ENCODE data around the gene CHRNA1. TPM values are rescaled to one million over a fixed set of nuclear protein-coding genes. Genes with fewer than 3 reads are reported as not detected.

CHRNA1 gene
- total RNA-seq, 1 experiment from 2014 or later, result not detected

GRCh38 chr2:174750923-174751441, 13.3 kb downstream of the CHRNA1 start:
- BruUV-seq (replicated peaks), result no TSS peak
- CTCF ChIA-PET, result interaction anchor here (0.7 to 3.8 kb wide), 2 partner anchors 21 to 1028 kb away, joined by 3 to 22 read pairs; no protein-coding TSS in a partner anchor
- POLR2A ChIA-PET, result no interaction called here
- Mint-ChIP-seq H3K36me3 (ENCODE audit: insufficient read depth, unreplicated experiment) (no peaks in the 10 kb centered on the region), H3K27ac (ENCODE audit: low read depth, unreplicated experiment) (no peak overlapping the region), H3K4me3 (ENCODE audit: unreplicated experiment) (no peak overlapping the region), H3K4me1 (ENCODE audit: insufficient read depth, unreplicated experiment) (peaks cover 5% of the 10 kb centered on the region), H3K27me3 (ENCODE audit: insufficient read depth, unreplicated experiment) (no peaks in the 10 kb centered on the region), H3K9me3 (ENCODE audit: unreplicated experiment) (no peaks in the 10 kb centered on the region)
- no peak for DNase-seq (ENCODE audit: unreplicated experiment)
- intact Hi-C loops (cut with micrococcal nuclease), result no loop called here
- TF ChIP-seq CTCF (IDR thresholded peaks at IDR 0.05; ENCODE audit: unreplicated experiment), result no peak

- H3K27ac Mint-ChIP-seq (ENCODE audit: low read depth, unreplicated experiment), result no peak overlapping the region
- intact Hi-C loops (cut with micrococcal nuclease), result loop anchor here (1.0 to 2.0 kb wide), 2 partner anchors 49 to 236 kb away; no protein-coding TSS in a partner anchor
- ChIA-PET CTCF (interaction anchor here (0.7 to 3.8 kb wide), 29 partner anchors 7 to 649 kb away, joined by 3 to 29 read pairs (median 4); partner anchors contain the start of gene CHRNA1), POLR2A (no interaction called here)
- H3K9me3 Mint-ChIP-seq (ENCODE audit: unreplicated experiment), result no peaks in the 10 kb centered on the region
- TF ChIP-seq CTCF (IDR thresholded peaks at IDR 0.05; ENCODE audit: unreplicated experiment), result no peak
- peaks cover 5% of the 10 kb centered on the region for H3K4me1 Mint-ChIP-seq (ENCODE audit: insufficient read depth, unreplicated experiment)
- H3K4me3 Mint-ChIP-seq (ENCODE audit: unreplicated experiment), result no peak overlapping the region
- H3K27me3 Mint-ChIP-seq (ENCODE audit: insufficient read depth, unreplicated experiment), result no peaks in the 10 kb centered on the region
- no peaks in the 10 kb centered on the region for H3K36me3 Mint-ChIP-seq (ENCODE audit: insufficient read depth, unreplicated experiment)
- BruUV-seq (replicated peaks), result no TSS peak
- no peak for DNase-seq (ENCODE audit: unreplicated experiment)
Observed at GRCh38 chr2:174749793-174750192, 14.5 kb downstream of the CHRNA1 start.

- H3K4me3 Mint-ChIP-seq (ENCODE audit: unreplicated experiment), result no peak overlapping the region
Observed at GRCh38 chr2:174748948-174749347, 15.3 kb downstream of the CHRNA1 start.

GRCh38 chr2:174745142-174745541, 19.1 kb downstream of the CHRNA1 start:
- Mint-ChIP-seq H3K27ac (ENCODE audit: low read depth, unreplicated experiment) (no peak overlapping the region), H3K27me3 (ENCODE audit: insufficient read depth, unreplicated experiment) (no peaks in the 10 kb centered on the region), H3K9me3 (ENCODE audit: unreplicated experiment) (no peaks in the 10 kb centered on the region), H3K36me3 (ENCODE audit: insufficient read depth, unreplicated experiment) (peaks cover 6% of the 10 kb centered on the region), H3K4me3 (ENCODE audit: unreplicated experiment) (no peak overlapping the region), H3K4me1 (ENCODE audit: insufficient read depth, unreplicated experiment) (peaks cover 5% of the 10 kb centered on the region)
- POLR2A ChIA-PET, result no interaction called here
- DNase-seq (ENCODE audit: unreplicated experiment), result no peak
- intact Hi-C loops (cut with micrococcal nuclease), result no loop called here
- no TSS peak for BruUV-seq (replicated peaks)
- no peak for TF ChIP-seq CTCF (IDR thresholded peaks at IDR 0.05; ENCODE audit: unreplicated experiment)
- CTCF ChIA-PET, result interaction anchor here (0.6 to 2.4 kb wide), 4 partner anchors 9 to 47 kb away, joined by 3 to 7 read pairs (median 4); no protein-coding TSS in a partner anchor

More at GRCh38 chr2:174748948-174749347, 15.3 kb downstream of the CHRNA1 start:
- intact Hi-C loops (cut with micrococcal nuclease), result loop anchor here (1.0 to 2.0 kb wide), 2 partner anchors 48 to 236 kb away; no protein-coding TSS in a partner anchor
- no peaks in the 10 kb centered on the region for H3K9me3 Mint-ChIP-seq (ENCODE audit: unreplicated experiment)
- peak; percentile 67 for TF ChIP-seq CTCF (IDR thresholded peaks at IDR 0.05; ENCODE audit: unreplicated experiment)
- H3K27ac Mint-ChIP-seq (ENCODE audit: low read depth, unreplicated experiment), result no peak overlapping the region
- no peaks in the 10 kb centered on the region for H3K27me3 Mint-ChIP-seq (ENCODE audit: insufficient read depth, unreplicated experiment)
- POLR2A ChIA-PET, result interaction anchor here (0.6 to 1.1 kb wide), 5 partner anchors 15 to 909 kb away, joined by 3 to 5 read pairs (median 3); no protein-coding TSS in a partner anchor
- BruUV-seq (replicated peaks), result no TSS peak
- DNase-seq (ENCODE audit: unreplicated experiment), result peak; percentile 81
- no peaks in the 10 kb centered on the region for H3K36me3 Mint-ChIP-seq (ENCODE audit: insufficient read depth, unreplicated experiment)
- CTCF ChIA-PET, result interaction anchor here (0.5 to 3.8 kb wide), 43 partner anchors 8 to 648 kb away, joined by 3 to 29 read pairs (median 4); partner anchors contain the start of genes CHN1 and CHRNA1
- peaks cover 5% of the 10 kb centered on the region for H3K4me1 Mint-ChIP-seq (ENCODE audit: insufficient read depth, unreplicated experiment)

All from MCF 10A (cell line).